Osteocyte (in vitro differentiated cells): ENCODE measurements around the gene CD99. TPM values are rescaled to one million over a fixed set of nuclear protein-coding genes. Genes with fewer than 3 reads are reported as not detected.

Experiments
- DNase-seq: peaks from one replicate; pipeline ENCODE4 v3.0.0; 2021; ENCODE audit warnings: mixed read lengths; ENCODE audit not compliant: unreplicated experiment; ENCODE audit errors: extremely low spot score
- H3K27ac Mint-ChIP-seq: one replicate; pipeline ENCODE4 v1.8.0; 2021; ENCODE audit warnings: mild to moderate bottlenecking, mixed read lengths; ENCODE audit not compliant: unreplicated experiment
- H3K27me3 Mint-ChIP-seq: one replicate; pipeline ENCODE4 v1.8.0; 2021; ENCODE audit warnings: mixed read lengths; ENCODE audit not compliant: unreplicated experiment
- H3K36me3 Mint-ChIP-seq: one replicate; pipeline ENCODE4 v1.8.0; 2021; ENCODE audit warnings: mixed read lengths; ENCODE audit not compliant: unreplicated experiment
- H3K4me1 Mint-ChIP-seq: one replicate; pipeline ENCODE4 v1.8.0; 2021; ENCODE audit warnings: mixed read lengths; ENCODE audit not compliant: unreplicated experiment
- H3K4me3 Mint-ChIP-seq: one replicate; pipeline ENCODE4 v1.8.0; 2021; ENCODE audit warnings: mild to moderate bottlenecking, moderate library complexity, mixed read lengths; ENCODE audit not compliant: unreplicated experiment
- H3K9me3 Mint-ChIP-seq: one replicate; pipeline ENCODE4 v1.8.0; 2021; ENCODE audit warnings: mixed read lengths; ENCODE audit not compliant: unreplicated experiment
- total RNA-seq: library from RNA; stranded (reverse); gene quantifications from 2 replicates; pipeline ENCODE4 v1.2.1, GENCODE V29; 2021
- TF ChIP-seq, protein P1 (sequence below): fragments of 200-600 bp; sonication (generic); IDR thresholded peaks from 2 replicates; pipeline ENCODE4 v1.5.0; 2021; ENCODE audit warnings: antibody characterized with exemption, mild to moderate bottlenecking, moderate library complexity

CD99 gene
- total RNA-seq, 1 donor from 2014 or later, result 621 TPM

DNA sequence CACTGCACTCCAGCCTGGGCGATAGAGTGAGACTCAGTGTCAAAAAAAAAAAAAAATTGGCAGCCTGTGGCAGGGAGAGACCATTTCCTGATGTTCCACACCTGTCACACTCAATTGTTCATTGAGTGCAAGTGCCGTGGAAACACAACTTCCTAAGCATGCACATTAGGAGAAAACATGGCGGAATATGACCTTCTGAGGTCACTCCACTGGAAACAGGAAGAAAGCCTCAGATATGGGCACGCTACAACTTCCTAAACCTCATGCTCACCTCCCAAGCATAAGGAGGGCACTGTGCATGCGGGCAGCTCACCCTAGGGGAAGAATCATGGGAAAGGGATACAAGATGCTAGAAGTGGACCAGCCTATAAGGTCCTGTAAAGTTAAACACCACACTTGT lies 28.5 kb upstream of the CD99 start:
- H3K27ac Mint-ChIP-seq, result no peak overlapping the region
- no peaks in the 10 kb centered on the region for H3K36me3 Mint-ChIP-seq
- no peak overlapping the region for H3K4me3 Mint-ChIP-seq
- no peaks in the 10 kb centered on the region for H3K9me3 Mint-ChIP-seq
- DNase-seq, result no peak
- H3K4me1 Mint-ChIP-seq, result peaks cover 5% of the 10 kb centered on the region
- TF ChIP-seq, protein P1, sequence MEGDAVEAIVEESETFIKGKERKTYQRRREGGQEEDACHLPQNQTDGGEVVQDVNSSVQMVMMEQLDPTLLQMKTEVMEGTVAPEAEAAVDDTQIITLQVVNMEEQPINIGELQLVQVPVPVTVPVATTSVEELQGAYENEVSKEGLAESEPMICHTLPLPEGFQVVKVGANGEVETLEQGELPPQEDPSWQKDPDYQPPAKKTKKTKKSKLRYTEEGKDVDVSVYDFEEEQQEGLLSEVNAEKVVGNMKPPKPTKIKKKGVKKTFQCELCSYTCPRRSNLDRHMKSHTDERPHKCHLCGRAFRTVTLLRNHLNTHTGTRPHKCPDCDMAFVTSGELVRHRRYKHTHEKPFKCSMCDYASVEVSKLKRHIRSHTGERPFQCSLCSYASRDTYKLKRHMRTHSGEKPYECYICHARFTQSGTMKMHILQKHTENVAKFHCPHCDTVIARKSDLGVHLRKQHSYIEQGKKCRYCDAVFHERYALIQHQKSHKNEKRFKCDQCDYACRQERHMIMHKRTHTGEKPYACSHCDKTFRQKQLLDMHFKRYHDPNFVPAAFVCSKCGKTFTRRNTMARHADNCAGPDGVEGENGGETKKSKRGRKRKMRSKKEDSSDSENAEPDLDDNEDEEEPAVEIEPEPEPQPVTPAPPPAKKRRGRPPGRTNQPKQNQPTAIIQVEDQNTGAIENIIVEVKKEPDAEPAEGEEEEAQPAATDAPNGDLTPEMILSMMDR, result no peak
- H3K27me3 Mint-ChIP-seq, result no peaks in the 10 kb centered on the region

DNA sequence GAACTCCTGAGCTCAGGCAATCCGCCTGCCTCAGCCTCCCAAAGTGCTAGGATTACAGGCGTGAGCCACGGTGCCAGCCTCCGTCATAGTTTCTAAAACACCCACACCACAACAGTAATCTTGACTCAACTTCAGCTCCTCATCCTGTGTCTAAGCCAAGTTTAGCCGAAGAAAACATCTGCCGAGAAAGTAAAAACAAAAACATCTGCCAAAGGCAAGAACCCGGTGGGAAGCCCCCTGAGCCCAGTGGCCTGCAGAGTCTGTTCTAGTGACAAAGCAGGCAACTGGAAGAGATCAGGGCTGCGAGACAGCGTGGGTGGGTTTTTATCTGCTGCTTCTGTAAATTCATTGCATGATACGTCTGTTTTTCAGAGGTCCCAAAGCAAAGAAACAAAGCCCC lies 26.6 kb upstream of the CD99 start:
- Mint-ChIP-seq H3K9me3 (no peaks in the 10 kb centered on the region), H3K27me3 (no peaks in the 10 kb centered on the region), H3K4me1 (peaks cover 5% of the 10 kb centered on the region), H3K27ac (peak overlapping the region; percentile 27), H3K36me3 (no peaks in the 10 kb centered on the region), H3K4me3 (no peak overlapping the region)
- no peak for DNase-seq
- TF ChIP-seq, protein P1, result no peak

DNA sequence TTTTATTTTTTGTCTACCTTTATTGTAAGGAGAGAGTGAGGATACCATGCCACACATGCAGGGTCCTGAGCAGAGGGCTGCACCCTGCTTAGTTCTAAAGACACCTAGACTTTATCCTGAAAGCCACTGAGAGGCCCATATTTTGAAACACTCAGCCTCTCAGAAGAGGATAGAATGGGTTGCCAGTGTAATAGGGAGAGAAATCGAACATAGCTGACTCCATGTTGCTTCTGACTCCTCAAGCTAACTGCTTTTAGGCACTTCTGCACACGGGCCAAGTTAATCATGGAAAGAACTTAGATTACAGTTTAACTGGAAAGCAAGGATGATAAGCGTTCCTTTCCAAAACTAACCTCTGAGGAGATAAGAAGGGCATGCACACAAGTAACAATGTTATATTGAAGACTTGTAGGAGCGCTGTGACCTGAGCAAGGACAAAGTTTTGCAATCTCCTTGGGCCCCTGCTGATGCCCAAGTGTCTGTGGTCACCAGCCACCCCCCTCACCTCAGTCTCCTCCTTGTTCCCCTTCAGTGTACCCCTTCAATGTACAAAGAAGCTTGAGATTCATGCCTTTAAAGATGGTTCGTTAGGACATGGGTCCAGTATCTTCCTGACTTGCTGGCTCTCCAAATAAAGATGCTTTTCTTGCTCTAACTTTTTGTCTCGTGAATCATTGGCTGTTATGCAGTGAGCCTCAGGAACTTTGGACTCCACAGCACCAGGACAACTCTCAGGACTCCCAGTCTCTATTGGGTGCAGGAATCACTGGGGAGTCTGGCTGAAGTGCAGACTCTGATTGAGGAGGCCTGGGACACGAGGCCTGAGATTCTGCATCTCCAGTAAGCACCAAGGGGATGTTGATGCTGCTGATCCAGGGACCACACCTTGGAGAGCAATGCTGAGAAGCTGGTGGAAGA lies 25.4 kb upstream of the CD99 start:
- DNase-seq, result no peak
- H3K4me3 Mint-ChIP-seq, result no peak overlapping the region
- no peaks in the 10 kb centered on the region for H3K27me3 Mint-ChIP-seq
- H3K36me3 Mint-ChIP-seq, result no peaks in the 10 kb centered on the region
- TF ChIP-seq, protein P1, result no peak
- no peaks in the 10 kb centered on the region for H3K9me3 Mint-ChIP-seq
- H3K4me1 Mint-ChIP-seq, result peaks cover 5% of the 10 kb centered on the region
- no peak overlapping the region for H3K27ac Mint-ChIP-seq

DNA sequence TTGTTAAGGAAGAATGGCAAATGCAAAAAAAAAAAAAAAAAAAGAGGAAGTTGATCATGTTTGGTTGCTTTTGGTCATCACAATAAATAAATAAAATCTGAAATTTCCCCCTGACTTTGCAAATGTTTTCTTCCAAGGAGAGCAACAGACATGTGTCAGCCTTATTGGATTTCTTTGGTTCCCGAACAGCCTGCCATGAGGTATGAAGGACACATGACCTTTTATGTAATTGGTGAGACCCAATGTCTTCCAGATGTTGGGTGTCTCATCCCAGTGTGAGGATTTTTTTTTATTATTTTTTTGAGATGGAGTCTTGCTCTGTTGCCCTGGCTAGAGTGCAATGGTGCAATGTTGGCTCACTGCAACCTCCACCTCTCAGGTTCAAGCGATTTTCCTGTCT lies 24.6 kb upstream of the CD99 start:
- Mint-ChIP-seq H3K27me3 (no peaks in the 10 kb centered on the region), H3K36me3 (no peaks in the 10 kb centered on the region), H3K4me1 (peaks cover 5% of the 10 kb centered on the region), H3K4me3 (no peak overlapping the region), H3K27ac (no peak overlapping the region), H3K9me3 (no peaks in the 10 kb centered on the region)
- TF ChIP-seq, protein P1, result no peak
- DNase-seq, result no peak

DNA sequence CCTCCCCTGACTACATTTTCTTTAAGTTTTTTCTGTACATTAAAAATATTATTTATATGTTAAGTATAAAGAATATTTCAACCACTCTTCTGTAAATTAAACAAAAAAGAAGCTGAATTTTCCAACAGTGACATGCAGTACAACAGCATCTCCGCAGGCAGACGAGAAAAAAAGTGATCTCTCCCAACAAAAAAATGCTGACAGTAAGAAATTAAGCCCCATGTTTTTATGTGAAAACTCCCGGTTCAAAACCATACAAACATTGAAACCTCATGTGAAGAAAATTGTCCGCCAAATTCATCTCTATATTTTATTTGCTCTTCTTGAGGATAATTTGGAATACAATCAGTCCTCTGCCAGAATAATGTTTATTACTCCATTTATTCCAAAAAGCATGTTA lies 20.1 kb upstream of the CD99 start:
- TF ChIP-seq, protein P1, result no peak
- Mint-ChIP-seq H3K4me1 (no peaks in the 10 kb centered on the region), H3K27me3 (no peaks in the 10 kb centered on the region), H3K4me3 (no peak overlapping the region), H3K36me3 (no peaks in the 10 kb centered on the region), H3K27ac (no peak overlapping the region), H3K9me3 (peaks cover 5% of the 10 kb centered on the region)
- DNase-seq, result no peak
